Putamen (tissue), 1 donor: ENCODE results near the gene OSER1.

ENCODE experiments used
- DNase-seq: peaks from one replicate; pipeline ENCODE4 v3.0.0-alpha.2; 2016; ENCODE audit warnings: low spot score

Gene OSER1

DNA sequence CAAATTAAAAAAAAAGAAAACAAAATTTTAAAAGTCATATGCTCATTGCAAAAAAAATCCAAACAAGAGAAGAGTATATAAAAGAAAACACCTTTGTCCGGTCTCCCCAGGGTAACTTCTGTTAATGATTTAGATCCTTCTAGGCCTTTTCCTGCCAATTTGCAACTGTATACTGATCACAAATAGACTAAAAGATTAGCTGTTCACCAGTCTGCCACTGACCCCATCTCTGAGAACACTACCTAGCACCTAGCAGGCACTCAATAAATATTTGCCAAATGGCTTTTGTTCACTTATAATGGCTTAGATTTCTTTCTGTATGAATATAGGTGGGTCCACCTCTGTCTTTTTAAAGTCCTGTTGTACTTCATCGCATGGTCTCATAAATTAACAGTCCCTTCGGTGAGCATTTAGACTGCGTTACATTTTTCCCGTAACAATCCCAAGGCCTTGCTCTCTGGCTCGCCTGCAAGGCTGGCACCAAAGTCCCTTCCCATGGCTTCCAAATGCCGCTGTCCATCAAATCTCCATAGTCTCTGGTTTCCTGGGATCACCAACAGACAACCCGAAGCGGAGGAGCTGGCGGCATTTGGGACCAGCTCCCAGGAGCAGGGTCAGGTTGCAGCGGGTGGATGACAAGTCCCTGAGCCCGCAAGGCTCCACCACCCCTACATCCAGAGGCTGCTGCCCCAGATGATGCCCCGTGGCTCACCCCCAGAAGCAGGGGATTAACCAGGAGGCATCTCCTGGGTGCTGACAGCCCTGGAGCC lies 35.4 kb downstream of the OSER1 start:
- DNase-seq = no peak

DNA sequence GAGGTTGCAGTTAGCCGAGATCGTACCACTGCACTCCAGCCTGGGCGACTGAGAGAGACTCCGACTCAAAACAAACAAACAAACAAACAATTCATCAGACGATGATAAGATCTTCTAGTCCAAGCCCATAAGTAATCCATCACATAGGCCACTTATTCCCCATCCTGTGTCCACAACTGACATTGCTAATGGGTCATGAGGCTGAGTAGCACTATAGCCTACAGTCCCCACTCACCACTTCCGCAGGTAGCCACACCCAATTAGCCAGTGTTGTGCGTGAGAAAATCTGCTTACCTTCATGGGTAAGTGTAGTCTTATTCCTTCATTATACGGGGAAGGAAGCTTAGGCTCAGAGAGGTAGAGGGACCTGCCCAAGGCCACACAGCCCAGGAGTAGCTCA lies 36.7 kb downstream of the OSER1 start:
- no peak for DNase-seq

DNA sequence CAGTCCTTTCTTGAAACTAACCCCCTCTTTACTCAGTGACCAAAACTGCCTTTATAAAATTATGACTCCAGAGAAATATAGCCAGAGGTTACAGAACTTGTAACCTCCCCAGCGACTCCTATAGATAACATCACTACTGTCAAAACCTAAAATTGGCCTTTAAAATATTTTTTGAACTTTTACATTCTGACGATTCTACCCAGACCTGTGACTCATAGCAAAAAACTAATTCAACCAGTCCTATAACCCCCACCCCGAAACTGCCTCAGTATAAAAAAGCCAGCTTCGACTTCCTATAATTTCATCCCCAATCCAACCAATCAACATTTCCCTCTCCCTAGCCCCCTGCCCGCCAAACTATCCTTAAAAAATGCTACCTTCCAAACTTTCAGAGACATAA lies 37.5 kb downstream of the OSER1 start:
- no peak for DNase-seq

DNA sequence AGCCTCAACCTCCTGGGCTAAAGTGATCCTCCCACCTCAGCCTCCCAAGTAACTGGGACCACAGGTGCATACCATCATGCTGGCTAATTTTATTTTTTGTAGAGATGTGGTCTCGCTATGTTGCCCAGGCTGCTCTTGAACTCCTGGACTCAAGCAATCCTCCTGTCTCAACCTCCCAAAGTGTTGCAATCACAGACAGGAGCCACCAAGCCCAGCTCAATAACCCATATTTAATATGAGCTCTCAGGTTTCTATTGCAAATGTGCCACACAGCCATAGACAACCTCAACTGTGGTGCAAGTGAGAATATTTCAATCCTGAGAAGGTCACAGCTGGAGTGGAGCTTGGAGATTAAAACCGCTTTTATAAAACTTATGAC lies 38.0 kb downstream of the OSER1 start:
- DNase-seq = no peak

DNA sequence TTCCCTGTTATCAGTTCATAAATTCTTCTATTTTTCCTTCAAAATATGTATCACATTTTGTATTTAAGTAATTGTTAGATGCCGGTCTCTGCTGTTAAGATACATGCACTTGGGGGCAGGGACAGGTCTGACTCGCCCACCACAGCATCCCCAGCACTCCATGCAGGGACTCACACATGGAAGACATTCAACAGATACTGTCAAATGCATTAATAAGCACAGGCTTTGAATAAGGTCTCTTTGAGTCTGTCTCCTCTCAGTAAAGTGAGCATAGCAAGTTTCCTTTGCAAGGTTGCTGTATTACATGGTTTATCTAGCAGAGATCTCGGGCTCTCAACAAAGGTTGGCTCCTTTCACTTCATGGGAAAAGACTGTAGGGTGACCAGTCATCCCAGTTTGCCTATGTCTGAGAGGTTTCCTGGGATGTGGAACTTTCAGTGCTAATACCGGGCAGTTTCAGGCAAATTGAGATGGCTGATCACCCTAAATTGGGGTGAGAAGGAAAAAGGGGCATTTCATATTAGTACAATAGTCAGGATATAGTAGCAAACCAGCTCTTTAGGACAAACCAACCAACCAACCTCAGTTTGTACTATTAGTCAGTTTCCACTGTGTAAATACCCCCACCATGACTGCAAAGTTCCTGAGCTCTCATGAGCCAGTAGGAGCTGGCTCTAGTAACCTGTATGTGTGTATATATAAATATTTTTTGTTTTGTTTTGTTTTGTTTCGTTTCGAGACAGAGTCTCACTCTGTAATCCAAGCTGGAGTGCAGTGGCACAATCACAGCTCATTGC lies 38.6 kb downstream of the OSER1 start:
- no peak for DNase-seq

DNA sequence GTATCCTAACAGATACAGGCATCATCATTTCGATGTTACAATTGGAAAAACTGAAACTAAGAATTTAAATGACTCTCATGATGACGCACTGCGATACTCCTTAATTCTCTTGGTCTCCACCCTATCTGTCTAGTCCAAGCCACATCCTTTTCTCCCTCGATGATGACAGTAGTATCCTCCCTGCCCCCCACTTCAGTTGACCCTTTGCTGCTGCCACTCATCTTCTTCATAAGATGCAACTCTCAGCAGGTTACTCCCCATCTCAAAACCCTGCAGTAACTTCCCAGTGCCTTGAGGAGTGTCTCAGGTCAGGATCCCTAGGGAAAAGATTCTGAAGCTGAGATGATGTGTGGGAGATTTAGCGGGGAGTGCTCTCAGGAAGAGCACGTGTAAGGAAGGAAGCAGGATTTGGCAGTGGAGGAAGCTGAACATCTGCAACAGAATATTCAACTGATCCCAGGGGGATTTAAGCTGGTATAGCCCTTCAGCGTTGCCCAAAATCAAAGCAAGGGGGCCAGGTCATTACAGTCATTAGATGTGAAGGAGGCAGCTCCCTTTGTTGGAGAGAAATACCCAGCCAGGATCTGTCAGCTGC lies 39.7 kb downstream of the OSER1 start:
- DNase-seq = no peak

DNA sequence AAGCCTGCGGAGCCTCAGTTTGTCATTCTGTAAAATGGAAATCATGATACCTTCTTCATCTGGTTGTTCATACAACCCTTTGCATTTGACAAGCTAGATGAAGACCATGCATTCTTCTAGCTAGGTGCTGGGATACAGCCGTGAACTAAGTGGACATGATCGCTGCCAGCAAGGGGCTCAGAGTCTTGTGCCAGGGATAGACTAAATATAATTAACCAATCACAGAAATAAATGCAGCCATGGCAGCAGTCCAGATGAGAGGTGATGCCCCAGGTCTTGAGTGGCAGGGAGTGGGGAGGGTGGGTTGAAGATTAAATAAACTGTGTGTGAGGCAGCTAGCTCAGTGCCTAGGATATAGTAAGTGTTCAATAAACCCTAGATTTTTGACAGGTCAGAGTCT lies 42.8 kb downstream of the OSER1 start:
- no peak for DNase-seq

DNA sequence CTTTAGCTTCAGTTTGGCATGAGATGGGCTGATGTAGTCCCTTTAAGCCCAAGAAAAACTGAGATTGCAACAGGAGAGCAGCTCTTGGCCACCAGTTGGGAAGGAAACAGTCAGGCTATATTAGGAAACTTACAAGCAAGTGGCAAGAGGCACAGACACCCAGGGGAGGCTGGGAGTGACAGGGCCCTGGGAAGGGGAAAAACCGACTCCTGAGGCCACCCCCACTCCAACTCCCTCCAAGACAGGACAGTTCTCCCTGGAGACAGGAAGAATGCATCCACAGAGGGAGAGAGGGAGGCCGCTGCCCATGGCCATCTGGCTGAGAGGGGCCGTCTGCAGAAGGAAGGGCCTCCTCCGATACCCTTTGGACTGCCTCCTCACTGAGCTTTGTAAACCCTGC lies 44.1 kb downstream of the OSER1 start:
- DNase-seq = no peak

DNA sequence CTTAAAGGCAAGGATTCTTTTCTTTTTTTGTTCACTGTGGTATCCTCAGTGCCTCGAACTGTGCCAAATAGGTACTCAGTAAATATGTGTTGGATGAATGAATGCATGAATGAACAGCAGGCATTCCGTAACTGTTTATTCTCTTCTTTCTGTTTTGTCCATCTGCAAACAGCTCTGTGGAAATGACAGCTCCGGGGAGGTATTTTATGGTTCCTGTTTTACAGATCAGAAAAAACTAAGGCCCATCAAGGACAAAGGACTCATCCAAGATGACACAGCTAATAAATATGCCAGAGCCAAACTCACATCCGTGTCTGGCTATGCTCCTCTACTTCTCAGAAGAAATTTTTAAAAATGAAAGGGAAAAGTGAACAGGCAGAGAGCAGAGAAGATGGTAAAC lies 44.6 kb downstream of the OSER1 start:
- no peak for DNase-seq

DNA sequence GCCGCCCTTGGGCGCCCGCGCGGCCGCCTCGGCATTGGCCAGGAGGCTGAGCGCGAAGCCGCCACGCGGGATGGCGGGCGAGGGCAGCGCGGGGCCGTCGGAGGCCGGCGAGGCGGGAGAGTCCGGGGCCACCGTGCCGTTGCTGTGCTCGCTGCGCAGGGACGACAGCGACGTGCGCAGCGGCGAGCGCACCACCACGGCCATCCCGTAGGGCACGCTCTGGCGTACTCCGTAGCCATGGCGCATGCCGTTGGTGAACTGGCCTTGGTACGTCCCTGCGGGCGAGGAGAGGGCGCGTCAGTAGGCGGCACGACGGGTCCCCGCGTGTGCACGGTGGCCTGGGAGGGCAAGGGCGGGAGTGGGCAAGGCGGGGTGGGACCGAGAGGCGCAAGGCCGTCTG lies 50.4 kb downstream of the OSER1 start:
- DNase-seq = no peak

DNA sequence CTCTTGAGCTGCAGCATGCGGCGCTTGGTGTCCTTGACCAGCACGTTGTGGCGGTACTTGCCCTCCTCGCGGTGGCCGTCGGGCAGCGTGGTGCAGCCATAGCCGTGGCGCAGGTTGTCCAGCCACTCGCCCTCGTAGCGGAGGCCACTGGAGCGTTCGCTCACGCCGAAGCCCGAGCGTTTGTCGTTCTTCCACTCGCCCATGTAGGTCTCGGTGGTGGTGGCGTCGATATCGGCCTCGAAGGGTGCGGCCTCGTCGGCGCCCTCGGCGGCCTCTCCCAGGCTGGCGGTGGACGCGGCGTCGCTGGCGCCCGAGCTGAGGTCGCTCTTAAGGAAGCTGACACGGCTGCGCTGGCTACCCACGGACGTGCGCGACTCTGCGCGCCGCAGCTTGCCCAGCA lies 50.9 kb downstream of the OSER1 start:
- no peak for DNase-seq

DNA sequence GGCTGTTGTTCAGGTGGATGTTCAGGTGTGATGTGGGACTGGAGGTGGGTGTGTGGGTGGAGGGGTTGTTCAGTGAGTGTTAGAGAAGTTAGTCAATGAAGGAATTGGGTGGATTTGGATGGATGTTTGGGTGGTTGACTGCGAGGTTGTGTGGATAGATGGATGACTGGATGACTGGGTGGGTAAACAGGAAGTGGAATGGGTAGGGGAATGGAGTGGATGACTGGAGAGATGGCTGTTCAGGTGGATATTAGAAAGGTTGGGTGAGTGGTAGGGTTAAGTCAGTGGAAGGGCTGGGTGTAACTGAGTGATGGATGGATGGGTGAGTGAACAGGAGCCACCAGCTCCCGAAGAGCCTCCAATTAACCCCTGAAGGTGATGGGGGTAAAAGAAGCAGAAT lies 51.4 kb downstream of the OSER1 start:
- DNase-seq = no peak

DNA sequence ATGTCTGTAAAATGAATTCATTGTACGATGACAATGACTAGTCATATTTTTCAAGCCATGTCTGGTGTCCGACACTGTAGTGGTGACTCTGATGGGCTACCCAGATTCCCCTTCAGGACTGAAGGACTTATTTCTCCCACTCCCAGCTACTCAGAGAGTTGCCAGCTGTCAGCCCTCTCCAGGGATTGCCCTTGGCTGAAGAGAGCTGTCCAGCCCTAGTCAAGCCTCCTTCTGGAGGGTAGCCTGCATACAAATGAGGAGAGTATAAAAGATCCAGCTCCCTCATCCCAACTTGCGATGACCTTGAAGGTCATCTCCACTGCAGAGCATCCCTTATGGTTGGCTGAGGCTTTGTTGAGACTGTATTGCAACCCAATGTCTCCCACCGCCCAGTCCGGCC lies 53.5 kb downstream of the OSER1 start:
- no peak for DNase-seq

DNA sequence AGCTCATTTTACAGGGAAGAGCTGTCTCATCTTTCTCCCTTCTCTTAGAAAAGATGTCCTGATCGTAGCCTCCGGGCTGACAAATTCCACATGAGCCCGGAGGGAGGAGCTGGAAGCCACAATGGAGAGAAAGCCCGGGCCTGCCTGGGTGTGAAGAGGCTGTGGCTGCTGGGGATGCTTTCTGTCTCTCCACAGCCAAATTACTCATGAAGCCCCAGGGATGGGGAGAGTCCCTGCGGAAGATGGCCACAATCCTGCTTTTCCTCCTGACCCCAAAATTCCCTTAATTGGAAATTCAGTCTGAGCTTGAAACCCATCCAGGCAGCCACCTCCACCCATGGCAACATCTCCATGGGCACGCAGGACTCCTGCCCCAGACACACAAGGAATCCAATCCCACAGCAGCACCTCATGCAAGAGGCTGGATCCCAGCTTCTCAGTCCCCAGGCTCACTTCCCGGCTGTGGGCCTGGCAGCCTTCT lies 56.0 kb downstream of the OSER1 start:
- DNase-seq = no peak

DNA sequence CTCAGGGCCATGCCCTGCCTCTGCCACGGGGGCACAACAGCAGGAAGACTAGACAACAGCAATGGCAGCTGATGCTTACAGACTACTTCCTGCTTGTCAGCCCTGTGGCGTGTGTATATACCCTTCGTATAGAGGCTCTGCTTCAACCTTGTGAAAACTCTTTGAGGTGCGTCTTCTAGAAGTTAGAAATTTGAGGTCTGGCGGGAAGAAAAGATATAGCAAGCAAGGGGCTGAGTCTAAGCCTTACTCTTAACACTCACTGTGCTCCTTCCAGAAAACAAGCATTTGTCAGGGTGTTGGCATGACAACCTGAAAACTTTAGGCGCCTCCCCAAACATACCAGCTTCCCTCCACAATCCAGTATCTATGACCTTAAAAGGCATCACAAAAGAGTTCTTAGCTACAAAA lies 56.9 kb downstream of the OSER1 start:
- no peak for DNase-seq

DNA sequence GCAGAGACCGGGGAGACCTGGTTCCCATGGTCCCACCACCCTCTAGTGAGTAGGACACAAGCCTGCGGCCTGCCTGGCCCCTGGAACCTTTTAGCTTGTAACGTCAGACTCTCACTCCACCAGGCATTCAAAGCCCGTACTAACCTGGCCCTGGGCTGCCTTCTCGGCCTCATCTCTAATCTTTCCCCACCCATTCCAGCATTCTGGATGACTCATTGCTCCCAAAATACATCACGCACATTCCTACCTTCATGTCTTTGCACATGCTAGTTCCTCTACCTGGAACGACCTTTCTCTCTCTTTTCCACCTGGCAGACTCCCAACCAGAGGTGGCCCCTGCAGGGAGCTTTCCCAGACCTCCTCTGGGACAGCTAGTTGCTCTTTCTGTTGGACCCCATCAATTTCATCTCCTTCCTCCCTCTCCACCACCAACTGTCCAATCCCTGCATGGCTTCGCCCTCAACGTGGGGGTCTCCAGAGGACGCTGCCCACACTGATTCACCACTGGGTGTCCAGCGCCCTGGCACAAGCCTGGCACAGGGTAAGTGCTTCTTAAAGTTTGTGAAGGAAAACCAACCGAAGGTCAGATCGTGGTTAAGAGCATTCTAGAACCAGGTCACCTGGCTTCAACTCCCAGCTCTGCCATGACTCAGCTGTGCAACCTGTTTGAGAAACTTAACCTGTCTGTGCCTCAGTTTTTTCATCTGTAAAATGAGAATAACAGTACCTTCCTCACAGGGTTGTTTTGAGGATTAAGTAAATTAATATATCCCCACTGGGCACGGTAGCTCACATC lies 58.8 kb downstream of the OSER1 start:
- DNase-seq = no peak

DNA sequence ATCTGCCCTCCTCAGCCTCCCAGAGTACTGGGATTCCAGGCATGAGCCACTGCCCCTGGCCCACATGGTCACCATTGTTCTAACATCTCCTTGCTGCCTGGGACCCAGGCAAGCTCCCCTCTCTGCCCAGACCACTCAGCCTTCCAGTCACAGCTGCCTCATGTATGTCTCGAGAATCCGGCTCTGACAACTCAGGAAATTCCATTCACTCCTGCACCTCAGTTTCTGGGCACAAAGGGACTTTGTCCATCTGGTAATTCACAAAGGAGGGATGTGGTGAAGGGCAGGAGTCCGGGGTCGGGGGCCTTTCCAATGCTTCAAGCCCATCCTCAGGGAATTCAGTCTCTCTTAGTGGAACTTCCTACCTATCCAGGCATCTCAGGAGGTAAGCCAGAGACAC lies 64.3 kb downstream of the OSER1 start:
- DNase-seq = no peak
